ENCODE data around the gene CEACAM7.
"Not testable (repeated sequence)": the region's sequence is repeated elsewhere in the genome, so short reads cannot be mapped to it uniquely, and the experiment has no call there.

Gene CEACAM7

GRCh38 chr19:41688098-41688497 lies at the start of gene CEACAM7:
Gene CEACAM7, minus strand, starts transcription at chr19:41688270. Its CDS starts 105 bp downstream, at chr19:41688165.
- no peak for DNase-seq

- no peak for DNase-seq
Observed at GRCh38 chr19:41735071-41735600, 47.1 kb upstream of the CEACAM7 start.

GRCh38 chr19:41734585-41734984 lies 46.5 kb upstream of the CEACAM7 start:
- no peak for DNase-seq

- DNase-seq = no peak
Observed at GRCh38 chr19:41734156-41734555, 46.1 kb upstream of the CEACAM7 start.

GRCh38 chr19:41726493-41726892 lies 38.4 kb upstream of the CEACAM7 start:
- DNase-seq = no peak

GRCh38 chr19:41720103-41720502 lies 32.0 kb upstream of the CEACAM7 start:
- no peak for DNase-seq

GRCh38 chr19:41718761-41719160 lies 30.7 kb upstream of the CEACAM7 start:
- DNase-seq = no peak

- DNase-seq = no peak
Observed at GRCh38 chr19:41714598-41714997, 26.5 kb upstream of the CEACAM7 start.

GRCh38 chr19:41711376-41712261 lies 23.5 kb upstream of the CEACAM7 start:
- DNase-seq = no peak

- no peak for DNase-seq
Observed at GRCh38 chr19:41709951-41710645, 22.0 kb upstream of the CEACAM7 start.

- not testable (repeated sequence) for DNase-seq
Observed at GRCh38 chr19:41709516-41709915, 21.4 kb upstream of the CEACAM7 start.

- no peak for DNase-seq
Observed at GRCh38 chr19:41708481-41708880, 20.4 kb upstream of the CEACAM7 start, which contains the start of gene CEACAM5. Gene CEACAM5, plus strand, starts transcription at chr19:41708626. Its CDS starts 106 bp downstream, at chr19:41708732.

- no peak for DNase-seq
Observed at GRCh38 chr19:41707871-41708371, 19.9 kb upstream of the CEACAM7 start.

- no peak for DNase-seq
Observed at GRCh38 chr19:41707502-41707812, 19.4 kb upstream of the CEACAM7 start.

- peak in 11 of 58 donors; percentile 2 to 28 (median 6) for DNase-seq
Observed at GRCh38 chr19:41706741-41707501, 18.9 kb upstream of the CEACAM7 start.

GRCh38 chr19:41705393-41706174 lies 17.5 kb upstream of the CEACAM7 start:
- no peak for DNase-seq

- no peak for DNase-seq
Observed at GRCh38 chr19:41703602-41704293, 15.7 kb upstream of the CEACAM7 start.

- DNase-seq = no peak
Observed at GRCh38 chr19:41702171-41702651, 14.1 kb upstream of the CEACAM7 start.

GRCh38 chr19:41701401-41702075 lies 13.5 kb upstream of the CEACAM7 start:
- DNase-seq = no peak

Measured in anterior cingulate cortex (tissue), 58 donors.